ENCODE results near the gene HTT. TPM values are rescaled to one million over a fixed set of nuclear protein-coding genes. Genes with fewer than 3 reads are reported as not detected.

The HTT gene
- total and polyA plus RNA-seq, 9 of the 15 experiments (the other 6 are each of a cell fraction or from before 2014, with no cell fraction given), result 0.66 to 31.6 (median 14.7) TPM

- DNase-seq (ENCODE audit: extremely low read depth in 1 of 4, low spot score in 3 of 4), result no peak
- no peak for ATAC-seq
- no TSS peak for BruUV-seq (replicated peaks)
- H3K36me3 ChIP-seq (ENCODE audit: control insufficient read depth, insufficient read depth, low read length), result no peaks in the 10 kb centered on the region
- no peak overlapping the region for H3K9ac ChIP-seq (ENCODE audit: insufficient read depth in 1 of 2, low read depth in 2 of 2, low read length in 2 of 2)
- no peak overlapping the region for H3K27ac ChIP-seq (ENCODE audit: extremely low read depth, low read depth, low read length)
- CTCF ChIA-PET (ENCODE audit: low intra/inter-chr PET ratio), result no interaction called here
- H3K9me3 ChIP-seq (replicated peaks; ENCODE audit: control insufficient read depth, insufficient read depth, low read depth, low read length), result no peaks in the 10 kb centered on the region
- H4K20me1 ChIP-seq (replicated peaks; ENCODE audit: control insufficient read depth, insufficient read depth, low read length), result no peaks in the 10 kb centered on the region; the same call in none of the 2 replicates
- no peaks in the 10 kb centered on the region for H3K9me1 ChIP-seq (ENCODE audit: control insufficient read depth, insufficient read depth, low read length)
- peaks cover 0 to 19% of the 10 kb centered on the region in 2 experiments; a peak in 2 of 5 replicates for H3K4me1 ChIP-seq (replicated peaks in 1 of 2; ENCODE audit: control insufficient read depth in 2 of 2, insufficient read depth in 2 of 2, low read length in 2 of 2)
- in situ Hi-C loops (cut with MboI), result no loop called here
- intact Hi-C loops (cut with micrococcal nuclease), result no loop called here
- TF ChIP-seq EZH2 (IDR thresholded peaks at IDR 0.05; ENCODE audit: borderline replicate concordance, low read depth, low read length) (peak; percentile 37; the same call in 1 of the 2 replicates), XRCC4 (IDR thresholded peaks at IDR 0.05; ENCODE audit: extremely low read depth, insufficient read depth, insufficient read length) (no peak), ZNF512 (tag; IDR thresholded peaks at IDR 0.05) (no peak), IRF1 (CRISPR knock-in tag; IDR thresholded peaks at IDR 0.05; ENCODE audit: borderline replicate concordance) (no peak), HCFC1 (IDR thresholded peaks at IDR 0.05; ENCODE audit: low read depth, low read length) (no peak)
- POLR2A ChIA-PET, result interaction anchor here (0.5 to 1.1 kb wide), 4 partner anchors 38 to 204 kb away, joined by 3 to 4 read pairs (median 3); no protein-coding TSS in a partner anchor
- no peak overlapping the region for H3K4me3 ChIP-seq
- no peak for FAIRE-seq
- 13% methylated on average over 26 of the region's 32 CpGs for WGBS (ENCODE audit: insufficient coverage, low coverage, missing lambda C conversion rate)
- H3K4me2 ChIP-seq (ENCODE audit: insufficient read depth, low read length), result no peak overlapping the region
- peaks cover 70 to 87% of the 10 kb centered on the region in 2 experiments for H3K27me3 ChIP-seq (ENCODE audit: control insufficient read depth in 2 of 2, insufficient read depth in 2 of 2, low read length in 2 of 2)
- no peaks in the 10 kb centered on the region for H3K79me2 ChIP-seq (ENCODE audit: control insufficient read depth, insufficient read depth, low read length)
- no peak overlapping the region for H2AFZ ChIP-seq (ENCODE audit: low read depth, low read length)
Observed at GRCh38 chr4:3286335-3287175, 212.1 kb downstream of the HTT start.
